Prostate gland (tissue), 2 donors: ENCODE measurements around the gene TMPRSS5. TPM values are rescaled to one million over a fixed set of nuclear protein-coding genes. Genes with fewer than 3 reads are reported as not detected.
"Not testable (repeated sequence)": the region's sequence is repeated elsewhere in the genome, so short reads cannot be mapped to it uniquely, and the experiment has no call there.

Source experiments
- DNase-seq: peaks from one replicate; pipeline ENCODE4 v3.0.0-alpha.2; 2019; ENCODE audit warnings: low spot score
- H3K27ac ChIP-seq, 2 donors: fragments of 200-600 bp; sonication (generic); 2 replicates each; pipeline ENCODE4 v1.5.1; 2017 to 2019
- H3K27me3 ChIP-seq: fragments of 200-600 bp; sonication (generic); replicated peaks from 2 replicates; pipeline ENCODE4 v1.5.1; 2019; ENCODE audit not compliant: insufficient read depth
- H3K36me3 ChIP-seq, 2 donors: fragments of 200-600 bp; sonication (generic); 1 replicate in 1 of 2; 2 replicates in 1 of 2; pipeline versions ENCODE4 v1.5.1 to v1.8.1; 2017 to 2019
- H3K4me1 ChIP-seq: fragments of 200-600 bp; sonication (generic); replicated peaks from 2 replicates; pipeline ENCODE4 v1.5.1; 2019
- H3K4me3 ChIP-seq, 2 donors: fragments of 200-600 bp; sonication (generic); 2 replicates each; pipeline ENCODE4 v1.5.1; 2017 to 2019
- H3K9me3 ChIP-seq: fragments of 200-600 bp; sonication (generic); 2 replicates; pipeline ENCODE4 v1.5.1; 2017
- POLR2A ChIP-seq: fragments of 450-650 bp; IDR thresholded peaks from one replicate; pipeline ENCODE4 v1.6.1; 2016; ENCODE audit warnings: antibody characterized with exemption, mild to moderate bottlenecking
- POLR2AphosphoS5 ChIP-seq: sonication (generic); formaldehyde crosslinking; IDR thresholded peaks from one replicate; pipeline ENCODE4 v1.6.1; 2017; ENCODE audit warnings: antibody characterized with exemption
- WGBS: methylation state at CpG from one replicate; pipeline ENCODE4 v1.1.5; 2018; 5-methylcytosine and 5-hydroxymethylcytosine counted together
- intact Hi-C: fragments of 100-400 bp; cut with DNase I; formaldehyde crosslinking; loops from one replicate; pipeline ENCODE4 v1.14.2; 2022
- total RNA-seq, 2 donors: library from RNA; depleted of rRNA; stranded (reverse); fragments of >200 nt; gene quantifications; one replicate each; pipeline ENCODE4 v1.1.0, GENCODE V29; 2016
- TF ChIP-seq, protein P1 (sequence below), 4 experiments: fragments of 200-600 bp in 2 of 4; fragments of 450-650 bp in 2 of 4; sonication (generic) in 2 of 4; IDR thresholded peaks; 1 replicate in 3 of 4; 2 replicates in 1 of 4; pipeline ENCODE4 v1.5.1; 2016 to 2019; ENCODE audit warnings: antibody characterized with exemption in 4 of 4, mild to moderate bottlenecking in 2 of 4, moderate library complexity in 2 of 4

Gene TMPRSS5
- total RNA-seq, 2 donors from 2014 or later, result 1.5 to 2.1 TPM

DNA sequence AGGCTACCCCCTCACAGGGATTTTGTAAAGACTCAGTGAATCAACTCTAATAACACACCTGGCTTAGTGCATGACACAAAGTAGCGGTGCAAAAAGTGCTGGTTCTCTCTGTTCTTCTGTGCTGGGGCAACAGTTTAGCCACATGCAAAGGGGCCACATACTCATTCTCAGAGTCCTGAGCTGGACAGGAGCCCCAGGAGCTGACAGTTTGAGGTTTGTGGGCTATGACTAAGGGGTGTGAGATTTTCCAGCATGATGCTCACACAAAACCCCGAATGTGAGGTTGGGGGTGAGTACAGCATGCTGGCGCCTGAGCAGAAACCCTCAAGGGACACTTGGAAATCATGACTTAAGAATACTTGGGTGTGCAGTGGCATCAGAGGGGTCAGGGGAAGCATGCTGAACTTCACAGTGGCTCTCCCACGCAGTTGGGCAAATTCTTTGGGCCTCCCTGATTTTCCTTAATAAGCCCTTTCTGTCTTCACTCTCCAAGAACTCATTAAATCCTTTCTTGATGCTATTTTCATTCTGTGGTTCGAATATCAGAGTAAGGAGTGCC lies 31.0 kb downstream of the TMPRSS5 start:
- no peaks in the 10 kb centered on the region for H3K36me3 ChIP-seq
- H3K4me3 ChIP-seq, result no peak overlapping the region
- 70% methylated on average over 5 of the region's 5 CpGs for WGBS
- no peak for DNase-seq
- intact Hi-C loops, result no loop called here
- no peaks in the 10 kb centered on the region for H3K27me3 ChIP-seq
- H3K27ac ChIP-seq, result no peak overlapping the region
- H3K9me3 ChIP-seq, result no peaks in the 10 kb centered on the region
- no peaks in the 10 kb centered on the region for H3K4me1 ChIP-seq
- TF ChIP-seq, protein P1, sequence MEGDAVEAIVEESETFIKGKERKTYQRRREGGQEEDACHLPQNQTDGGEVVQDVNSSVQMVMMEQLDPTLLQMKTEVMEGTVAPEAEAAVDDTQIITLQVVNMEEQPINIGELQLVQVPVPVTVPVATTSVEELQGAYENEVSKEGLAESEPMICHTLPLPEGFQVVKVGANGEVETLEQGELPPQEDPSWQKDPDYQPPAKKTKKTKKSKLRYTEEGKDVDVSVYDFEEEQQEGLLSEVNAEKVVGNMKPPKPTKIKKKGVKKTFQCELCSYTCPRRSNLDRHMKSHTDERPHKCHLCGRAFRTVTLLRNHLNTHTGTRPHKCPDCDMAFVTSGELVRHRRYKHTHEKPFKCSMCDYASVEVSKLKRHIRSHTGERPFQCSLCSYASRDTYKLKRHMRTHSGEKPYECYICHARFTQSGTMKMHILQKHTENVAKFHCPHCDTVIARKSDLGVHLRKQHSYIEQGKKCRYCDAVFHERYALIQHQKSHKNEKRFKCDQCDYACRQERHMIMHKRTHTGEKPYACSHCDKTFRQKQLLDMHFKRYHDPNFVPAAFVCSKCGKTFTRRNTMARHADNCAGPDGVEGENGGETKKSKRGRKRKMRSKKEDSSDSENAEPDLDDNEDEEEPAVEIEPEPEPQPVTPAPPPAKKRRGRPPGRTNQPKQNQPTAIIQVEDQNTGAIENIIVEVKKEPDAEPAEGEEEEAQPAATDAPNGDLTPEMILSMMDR (IDR thresholded peaks at IDR 0.05), result no peak

DNA sequence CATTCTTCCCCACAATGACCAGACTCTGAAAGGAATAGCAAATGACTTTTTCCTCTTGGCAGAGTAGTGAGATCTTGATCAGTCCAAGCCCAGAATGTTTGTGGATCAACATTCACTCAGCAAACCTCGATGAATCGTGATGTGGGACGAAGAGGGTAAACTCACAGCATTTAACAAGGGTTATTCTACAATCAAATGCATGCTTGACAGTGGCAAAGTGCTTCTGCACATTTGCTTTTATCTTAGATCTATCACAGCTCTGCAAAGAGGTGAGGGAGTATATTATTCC lies 31.8 kb downstream of the TMPRSS5 start:
- WGBS, result 14% methylated on average over 3 of the region's 3 CpGs
- Histone ChIP-seq H3K4me3 (no peak overlapping the region), H3K36me3 (no peaks in the 10 kb centered on the region), H3K27ac (no peak overlapping the region), H3K9me3 (no peaks in the 10 kb centered on the region), H3K4me1 (no peaks in the 10 kb centered on the region), H3K27me3 (no peaks in the 10 kb centered on the region)
- DNase-seq, result no peak
- intact Hi-C loops, result no loop called here
- TF ChIP-seq POLR2AphosphoS5 (no peak), POLR2A (no peak)
- TF ChIP-seq, protein P1 (IDR thresholded peaks at IDR 0.05), result no peak

DNA sequence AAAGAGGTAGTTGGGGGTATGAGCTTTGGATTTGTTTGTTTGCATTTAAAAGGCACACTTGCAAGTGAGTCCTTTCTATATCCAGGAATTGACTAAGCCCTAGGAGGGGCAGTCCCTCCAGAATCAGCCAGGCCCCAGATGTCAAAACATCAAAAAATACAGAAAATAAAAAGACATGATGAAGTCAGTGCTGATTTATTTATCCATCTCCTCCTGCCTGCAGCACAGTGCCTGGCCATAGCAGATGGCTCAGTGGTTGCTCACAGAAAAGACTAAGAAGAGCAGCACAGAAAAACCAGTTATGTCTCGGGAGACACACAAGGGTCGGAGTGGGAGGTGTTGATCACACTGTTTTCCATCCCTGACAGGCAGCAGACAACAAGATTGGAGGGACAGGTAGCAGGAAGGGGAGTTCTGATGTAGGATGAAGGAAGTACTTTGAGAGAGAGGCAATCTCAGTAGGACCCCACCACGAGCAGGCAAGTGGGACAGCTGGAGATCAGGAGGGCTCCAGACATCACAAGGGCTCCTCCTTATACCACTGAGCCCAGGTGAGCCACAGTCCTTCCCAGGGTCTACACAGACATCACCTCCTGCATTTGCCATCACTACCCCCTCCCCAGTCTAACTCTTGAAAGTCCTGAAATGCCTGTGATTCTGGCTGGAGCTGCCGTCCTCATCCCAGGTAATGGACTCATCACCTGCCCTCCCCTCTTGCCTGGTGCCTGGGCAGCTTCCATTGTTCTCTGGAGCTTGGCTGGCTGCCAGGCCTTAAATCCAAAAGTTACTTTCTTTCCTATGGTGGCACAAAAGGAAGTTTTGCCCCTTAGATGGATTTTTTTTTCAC lies 32.3 kb downstream of the TMPRSS5 start:
- intact Hi-C loops, result no loop called here
- Histone ChIP-seq H3K4me1 (no peaks in the 10 kb centered on the region), H3K27ac (no peak overlapping the region), H3K9me3 (no peaks in the 10 kb centered on the region), H3K27me3 (no peaks in the 10 kb centered on the region), H3K36me3 (no peaks in the 10 kb centered on the region), H3K4me3 (no peak overlapping the region)
- 79% methylated on average over 3 of the region's 4 CpGs for WGBS
- no peak for TF ChIP-seq POLR2A
- TF ChIP-seq, protein P1 (IDR thresholded peaks at IDR 0.05), result no peak
- no peak for TF ChIP-seq POLR2AphosphoS5
- DNase-seq, result no peak

DNA sequence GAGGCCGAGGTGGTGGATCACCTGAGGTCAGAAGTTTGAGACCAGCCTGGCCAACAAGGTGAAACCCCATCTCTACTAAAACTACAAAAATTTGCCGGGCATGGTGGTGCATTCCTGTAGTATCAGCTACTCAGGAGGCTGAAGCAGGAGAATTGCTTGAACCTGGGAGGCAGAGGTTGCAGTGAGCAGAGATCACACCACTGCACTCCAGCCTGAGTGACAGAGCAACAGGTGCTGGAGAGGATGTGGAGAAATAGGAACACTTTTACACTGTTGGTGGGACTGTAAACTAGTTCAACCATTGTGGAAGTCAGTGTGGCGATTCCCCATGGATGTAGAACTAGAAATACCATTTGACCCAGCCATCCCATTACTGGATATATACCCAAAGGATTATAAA lies 34.2 kb downstream of the TMPRSS5 start:
- H3K36me3 ChIP-seq, H3K9me3 ChIP-seq, H3K27ac ChIP-seq, H3K4me1 ChIP-seq, H3K27me3 ChIP-seq, H3K4me3 ChIP-seq, DNase-seq, intact Hi-C loops: not testable (repeated sequence)
- 96% methylated on average over 3 of the region's 3 CpGs for WGBS

DNA sequence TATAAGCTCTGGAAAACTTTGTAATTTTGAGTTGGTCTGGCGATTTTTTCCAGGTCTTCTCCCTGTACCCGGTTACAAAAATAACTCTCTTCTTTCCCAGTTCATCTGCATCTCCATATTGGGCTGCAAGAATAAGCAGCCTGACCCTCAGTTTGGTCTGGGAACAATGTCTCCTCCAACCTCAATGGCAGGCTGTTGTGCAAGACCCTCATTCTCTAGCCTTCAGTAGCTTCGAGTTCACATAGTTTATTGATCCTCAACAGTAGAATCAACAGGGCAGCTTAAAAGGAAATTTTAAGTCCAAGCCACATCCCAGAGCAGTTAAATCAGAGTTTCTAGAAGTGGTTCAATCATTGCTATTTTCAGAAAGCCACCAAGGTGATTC lies 35.3 kb downstream of the TMPRSS5 start:
- H3K9me3 ChIP-seq, result no peaks in the 10 kb centered on the region
- no peaks in the 10 kb centered on the region for H3K36me3 ChIP-seq
- no peak overlapping the region for H3K27ac ChIP-seq
- TF ChIP-seq, protein P1 (IDR thresholded peaks at IDR 0.05), result no peak
- TF ChIP-seq POLR2AphosphoS5 (no peak), POLR2A (no peak)
- intact Hi-C loops, result no loop called here
- no peak overlapping the region for H3K4me3 ChIP-seq
- no peak for DNase-seq
- H3K27me3 ChIP-seq, result no peaks in the 10 kb centered on the region
- H3K4me1 ChIP-seq, result no peaks in the 10 kb centered on the region
- 81% methylated on average over 3 of the region's 3 CpGs for WGBS
